OCI-LY3 (cell line): ENCODE data around the gene WNT6.

Experiments
- CTCF ChIP-seq: fragments of 200-600, 300-600 bp; sonication (generic); IDR thresholded peaks from 2 replicates; pipeline ENCODE4 v1.5.1; 2014; ENCODE audit warnings: antibody characterized with exemption, low read length, low read depth
- EZH2phosphoT487 ChIP-seq: fragments of 200-600 bp; shearing (Covaris generic); IDR thresholded peaks from 2 replicates; pipeline ENCODE4 v1.6.1; 2018; ENCODE audit warnings: antibody characterized with exemption, mixed run types, low read depth

GRCh38 chr2:218810256-218810655 is 49.3 kb upstream of the WNT6 start:
- no peak for TF ChIP-seq CTCF
- TF ChIP-seq EZH2phosphoT487: no peak
